ENCODE measurements around the gene PCED1B.
"Not testable (repeated sequence)": the region's sequence is repeated elsewhere in the genome, so short reads cannot be mapped to it uniquely, and the experiment has no call there.

PCED1B gene

DNA sequence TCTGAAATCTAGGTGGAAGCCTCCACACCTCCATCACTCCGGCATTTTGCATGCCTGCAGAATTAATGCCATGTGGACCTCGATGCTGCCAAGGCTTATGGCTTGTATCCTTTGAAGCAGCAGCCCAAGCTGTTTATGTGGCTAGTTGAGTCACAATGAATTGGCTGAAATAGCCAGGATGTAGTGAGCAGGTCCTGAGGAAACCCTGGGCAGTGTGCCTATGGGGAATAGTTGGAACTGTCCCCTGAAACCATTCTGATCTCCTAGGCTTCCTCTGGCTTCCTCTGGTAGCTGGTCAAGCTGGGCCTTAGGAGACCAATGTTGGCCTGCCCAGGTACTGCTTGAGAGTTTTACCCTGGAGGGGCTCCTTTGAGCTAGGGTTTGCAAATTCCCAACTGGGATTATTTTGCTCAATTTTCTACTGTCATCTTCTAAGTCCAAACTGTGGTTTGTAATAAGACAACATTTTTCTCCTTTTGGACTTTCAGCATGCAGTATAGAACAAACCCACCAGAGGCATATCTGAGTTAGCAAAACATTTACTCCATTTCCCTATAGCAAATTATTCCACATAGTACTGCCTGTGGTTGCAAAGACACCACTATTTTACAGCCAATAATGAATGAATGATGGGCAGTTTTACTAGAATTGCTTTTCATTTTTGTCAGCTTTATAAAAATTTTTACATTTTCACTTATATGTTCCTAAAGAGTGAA lies 85.5 kb downstream of the PCED1B start:
- DNase-seq (ENCODE audit: low spot score) = no peak

GRCh38 chr12:47165934-47166333 lies 86.5 kb downstream of the PCED1B start:
- DNase-seq (ENCODE audit: low spot score) = no peak

GRCh38 chr12:47166365-47166764 lies 86.9 kb downstream of the PCED1B start:
- no peak for DNase-seq (ENCODE audit: low spot score)

DNA sequence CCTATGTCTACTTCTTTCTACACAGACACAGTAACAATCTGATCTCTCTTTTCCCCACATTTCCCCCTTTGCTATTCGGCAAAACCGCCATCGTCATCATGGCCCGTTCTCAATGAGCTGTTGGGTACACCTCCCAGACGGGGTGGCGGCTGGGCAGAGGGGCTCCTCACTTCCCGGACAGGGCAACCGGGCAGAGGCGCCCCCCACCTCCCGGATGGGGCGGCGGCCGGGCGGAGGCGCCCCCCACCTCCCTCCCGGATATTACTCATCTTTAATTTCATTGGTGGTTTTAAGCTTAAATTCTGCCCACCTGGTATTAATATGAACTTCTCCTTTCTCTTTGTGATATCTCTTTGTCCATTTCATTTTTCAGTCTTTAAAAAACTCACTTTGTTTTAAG lies 90.9 kb downstream of the PCED1B start:
- not testable (repeated sequence) for DNase-seq (ENCODE audit: low spot score)

GRCh38 chr12:47178014-47178413 lies 98.6 kb downstream of the PCED1B start:
- no peak for DNase-seq (ENCODE audit: low spot score)

GRCh38 chr12:47182164-47182938 lies 102.9 kb downstream of the PCED1B start:
- DNase-seq (ENCODE audit: low spot score) = not testable (repeated sequence)

GRCh38 chr12:47184229-47184628 lies 104.8 kb downstream of the PCED1B start:
- no peak for DNase-seq (ENCODE audit: low spot score)

- no peak for DNase-seq (ENCODE audit: low spot score)
These were observed 105.4 kb downstream of the PCED1B start for GRCh38 chr12:47184813-47185212.

DNA sequence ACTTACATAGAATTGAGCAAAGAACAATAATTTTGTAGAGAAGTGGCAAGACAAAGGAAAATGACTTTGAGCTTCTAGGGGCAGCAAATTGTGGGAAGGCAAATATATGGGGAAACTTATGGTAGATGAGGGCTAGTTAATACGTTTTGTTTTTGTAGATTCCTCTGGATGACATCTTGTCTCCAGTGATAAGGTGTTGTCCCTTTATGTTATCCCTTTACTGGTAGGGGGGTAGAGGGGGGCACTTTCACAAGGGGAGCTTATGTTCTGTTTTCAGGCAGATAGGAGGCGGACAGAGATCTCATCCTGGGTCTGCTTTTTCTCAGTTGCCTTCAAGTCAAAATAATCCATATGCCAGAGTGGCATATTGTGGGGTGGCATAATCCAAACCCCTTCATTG lies 106.8 kb downstream of the PCED1B start:
- DNase-seq (ENCODE audit: low spot score) = no peak

DNA sequence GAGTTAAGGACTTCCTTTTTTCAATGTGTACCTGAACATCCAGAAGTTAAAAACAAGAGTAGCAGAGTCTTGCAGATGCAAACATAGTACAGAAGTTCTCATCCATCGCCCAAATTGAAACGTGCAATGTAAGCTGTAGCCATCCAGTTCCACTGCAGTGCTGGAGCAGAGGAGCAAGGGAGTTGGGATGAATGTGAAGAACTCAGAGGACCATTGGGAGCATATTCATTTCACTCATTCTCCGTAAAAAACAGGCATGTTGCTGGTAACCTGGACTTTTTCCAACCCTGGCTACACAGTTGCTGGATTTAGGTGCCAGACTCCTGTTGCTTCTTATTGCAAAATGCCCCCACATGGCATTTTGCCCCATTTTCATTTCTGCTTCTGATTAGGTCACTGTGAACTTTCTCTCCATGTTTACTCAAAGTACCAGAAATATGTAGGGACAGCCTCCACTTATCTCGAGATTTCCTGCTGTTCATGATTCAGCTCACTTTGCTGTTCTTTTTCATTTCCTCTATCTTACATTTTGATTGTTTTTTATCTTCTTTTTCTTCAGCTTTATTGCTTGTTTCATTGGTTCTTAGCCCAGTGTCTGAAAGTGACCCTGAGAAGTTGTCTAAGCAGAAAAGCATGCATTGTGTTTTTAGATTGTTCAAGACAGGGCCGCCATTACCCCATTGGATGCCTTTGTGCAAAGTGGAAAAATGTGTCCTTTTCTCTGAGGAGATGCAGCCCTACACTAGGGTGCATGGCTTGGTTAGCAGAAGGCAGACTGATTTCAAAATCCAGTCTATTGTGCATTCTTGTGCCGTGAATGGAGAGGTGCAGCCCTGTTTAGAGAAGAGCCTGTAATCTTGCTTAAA lies 109.4 kb downstream of the PCED1B start:
- no peak for DNase-seq (ENCODE audit: low spot score)

DNA sequence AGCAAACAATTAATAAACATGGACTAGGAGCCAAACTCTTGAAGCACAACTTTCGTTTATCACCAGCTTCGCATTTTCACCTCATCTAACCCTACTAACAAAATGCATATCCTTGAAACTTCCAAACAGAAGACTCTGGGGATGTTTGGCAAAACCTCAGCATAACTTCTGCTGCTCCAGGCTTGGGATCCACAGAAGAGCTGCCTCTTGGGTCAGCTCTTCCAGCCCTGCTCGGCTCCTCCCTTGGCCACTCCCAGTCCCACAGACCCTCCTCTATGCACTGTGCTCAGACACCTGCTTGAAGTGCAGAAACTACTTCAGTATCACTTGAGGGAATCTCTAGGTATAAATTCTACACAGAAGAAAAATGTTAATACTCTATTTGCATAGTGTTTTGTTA lies 110.3 kb downstream of the PCED1B start:
- DNase-seq (ENCODE audit: low spot score) = no peak

DNA sequence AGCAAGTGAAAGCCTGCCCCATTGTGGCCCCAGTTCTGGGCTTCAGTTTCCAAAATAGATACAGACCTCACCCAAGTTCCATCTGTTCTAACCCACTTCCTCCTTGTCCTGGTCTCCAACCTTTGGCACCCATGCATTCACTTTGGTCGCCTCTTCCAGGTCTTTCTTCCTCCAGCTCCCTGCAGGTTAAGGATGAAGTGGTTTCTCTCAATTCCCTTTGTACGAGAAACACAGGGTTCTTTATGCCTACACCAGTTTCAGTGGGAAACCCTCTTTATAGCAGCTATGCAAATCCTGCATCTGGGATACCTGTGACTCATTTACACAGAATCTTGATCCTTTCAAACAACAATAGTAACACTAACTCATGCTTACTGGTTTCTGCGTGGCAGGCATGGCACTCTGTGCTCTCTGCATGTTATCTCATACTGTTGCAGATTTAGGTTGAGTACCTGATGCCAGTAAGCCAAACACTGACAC lies 110.9 kb downstream of the PCED1B start:
- DNase-seq (ENCODE audit: low spot score) = peak; percentile 22

DNA sequence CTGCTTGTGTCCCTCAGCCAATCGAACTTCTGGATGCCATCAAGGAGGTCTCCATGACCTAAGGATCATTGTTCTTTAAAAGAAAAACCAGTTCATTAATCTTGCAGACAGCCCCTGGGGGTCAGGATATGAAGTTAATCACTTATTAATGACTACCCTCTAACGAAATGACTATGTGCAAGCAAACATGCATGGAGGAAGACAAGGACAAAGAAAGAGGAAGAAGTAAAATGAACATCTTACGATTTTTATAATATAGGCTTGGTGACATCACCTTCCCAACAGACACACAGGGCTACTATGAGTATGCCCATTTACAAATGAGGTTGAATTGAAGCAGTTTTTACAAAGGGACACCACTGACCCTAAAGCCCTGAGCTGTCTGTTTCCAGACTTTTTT lies 111.5 kb downstream of the PCED1B start:
- DNase-seq (ENCODE audit: low spot score) = no peak

GRCh38 chr12:47192051-47192450 lies 112.6 kb downstream of the PCED1B start:
- no peak for DNase-seq (ENCODE audit: low spot score)

GRCh38 chr12:47193066-47193465 lies 113.6 kb downstream of the PCED1B start:
- no peak for DNase-seq (ENCODE audit: low spot score)

- DNase-seq (ENCODE audit: low spot score) = no peak
These were observed 115.1 kb downstream of the PCED1B start for GRCh38 chr12:47194501-47194900.

GRCh38 chr12:47200446-47200845 lies 121.0 kb downstream of the PCED1B start:
- no peak for DNase-seq (ENCODE audit: low spot score)

GRCh38 chr12:47201190-47201589 lies 121.8 kb downstream of the PCED1B start:
- not testable (repeated sequence) for DNase-seq (ENCODE audit: low spot score)

GRCh38 chr12:47202176-47202575 lies 122.8 kb downstream of the PCED1B start:
- DNase-seq (ENCODE audit: low spot score) = peak; percentile 33

- no peak for DNase-seq (ENCODE audit: low spot score)
These were observed 126.4 kb downstream of the PCED1B start for GRCh38 chr12:47205532-47206449.

Measured in Ammon's horn (tissue), 1 donor.